ENCODE measurements around the gene MRPL33.
"Not testable (repeated sequence)": the region's sequence is repeated elsewhere in the genome, so short reads cannot be mapped to it uniquely, and the experiment has no call there.

MRPL33 gene

GRCh38 chr2:27742571-27742970, 28.9 kb upstream of the MRPL33 start:
- Histone ChIP-seq H3K79me1 (replicated peaks; ENCODE audit: low read length, poor library complexity, severe bottlenecking) (no peaks in the 10 kb centered on the region), H3K18ac (ENCODE audit: low read depth in 1 of 2, low read length in 2 of 2) (no peak overlapping the region), H3K27me3 (ENCODE audit: control insufficient read depth in 1 of 2, insufficient read depth in 1 of 2, low read length in 2 of 2) (no peaks in the 10 kb centered on the region), H3K4me2 (ENCODE audit: low read length, poor library complexity, severe bottlenecking) (no peak overlapping the region), H2AFZ (ENCODE audit: low read depth, low read length) (no peak overlapping the region), H3K23ac (ENCODE audit: low read length in 2 of 2) (no peak overlapping the region), H3K4me3 (ENCODE audit: insufficient read depth in 1 of 2, low read depth in 1 of 2, low read length in 2 of 2) (no peak overlapping the region), H3K9ac (ENCODE audit: low read length) (no peak overlapping the region), H2BK12ac (ENCODE audit: low read length in 2 of 2) (no peak overlapping the region), H3K36me3 (ENCODE audit: control insufficient read depth in 1 of 2, insufficient read depth in 2 of 2, low read depth in 1 of 2, low read length in 2 of 2) (no peaks in the 10 kb centered on the region), H3K27ac (ENCODE audit: low read length, poor library complexity, severe bottlenecking) (no peak overlapping the region), H3K9me3 (ENCODE audit: control insufficient read depth, low read length) (no peaks in the 10 kb centered on the region), H4K8ac (ENCODE audit: low read length) (no peak overlapping the region), H3K4ac (ENCODE audit: low read depth in 1 of 2, low read length in 2 of 2) (no peak overlapping the region), H2BK120ac (ENCODE audit: low read depth, low read length) (no peak overlapping the region), H2BK5ac (ENCODE audit: low read depth, low read length, poor library complexity, severe bottlenecking) (no peak overlapping the region), H2AK5ac (ENCODE audit: low read length, severe bottlenecking) (no peak overlapping the region), H3K14ac (ENCODE audit: low read length in 2 of 2) (no peak overlapping the region), H3K4me1 (ENCODE audit: control insufficient read depth, insufficient read depth, low read depth, low read length) (peaks cover 1% of the 10 kb centered on the region), H2BK15ac (ENCODE audit: low read depth, poor library complexity, severe bottlenecking) (no peak overlapping the region), H4K91ac (ENCODE audit: low read length) (no peak overlapping the region)
- 95% methylated on average over 8 of the region's 9 CpGs for WGBS
- no peak for DNase-seq

- not testable (repeated sequence) for H3K27ac ChIP-seq (ENCODE audit: low read length, poor library complexity, severe bottlenecking); H3K9ac ChIP-seq (ENCODE audit: low read length); H3K14ac ChIP-seq (ENCODE audit: low read length in 2 of 2); H3K4me3 ChIP-seq (ENCODE audit: insufficient read depth in 1 of 2, low read depth in 1 of 2, low read length in 2 of 2); H4K91ac ChIP-seq (ENCODE audit: low read length); H2AFZ ChIP-seq (ENCODE audit: low read depth, low read length); H3K27me3 ChIP-seq (ENCODE audit: control insufficient read depth in 1 of 2, insufficient read depth in 1 of 2, low read length in 2 of 2); H3K4me2 ChIP-seq (ENCODE audit: low read length, poor library complexity, severe bottlenecking); H3K4ac ChIP-seq (ENCODE audit: low read depth in 1 of 2, low read length in 2 of 2); DNase-seq; H2AK5ac ChIP-seq (ENCODE audit: low read length, severe bottlenecking); H2BK12ac ChIP-seq (ENCODE audit: low read length in 2 of 2); H2BK15ac ChIP-seq (ENCODE audit: low read depth, poor library complexity, severe bottlenecking); H4K8ac ChIP-seq (ENCODE audit: low read length); H3K79me1 ChIP-seq (replicated peaks; ENCODE audit: low read length, poor library complexity, severe bottlenecking); H3K18ac ChIP-seq (ENCODE audit: low read depth in 1 of 2, low read length in 2 of 2); H3K36me3 ChIP-seq (ENCODE audit: control insufficient read depth in 1 of 2, insufficient read depth in 2 of 2, low read depth in 1 of 2, low read length in 2 of 2); H3K4me1 ChIP-seq (ENCODE audit: control insufficient read depth, insufficient read depth, low read depth, low read length); H3K23ac ChIP-seq (ENCODE audit: low read length in 2 of 2); H2BK5ac ChIP-seq (ENCODE audit: low read depth, low read length, poor library complexity, severe bottlenecking); H2BK120ac ChIP-seq (ENCODE audit: low read depth, low read length)
- peaks cover 13% of the 10 kb centered on the region for H3K9me3 ChIP-seq (ENCODE audit: control insufficient read depth, low read length)
These were observed 26.0 kb upstream of the MRPL33 start for GRCh38 chr2:27745494-27745893.

- 100% methylated on average over 1 of the region's 2 CpGs for WGBS
- Histone ChIP-seq H3K9me3 (ENCODE audit: control insufficient read depth, low read length) (peaks cover 13% of the 10 kb centered on the region), H3K4me2 (ENCODE audit: low read length, poor library complexity, severe bottlenecking) (no peak overlapping the region), H2BK120ac (ENCODE audit: low read depth, low read length) (no peak overlapping the region), H2AFZ (ENCODE audit: low read depth, low read length) (no peak overlapping the region), H2BK12ac (ENCODE audit: low read length in 2 of 2) (no peak overlapping the region), H3K27ac (ENCODE audit: low read length, poor library complexity, severe bottlenecking) (no peak overlapping the region), H3K27me3 (ENCODE audit: control insufficient read depth in 1 of 2, insufficient read depth in 1 of 2, low read length in 2 of 2) (no peaks in the 10 kb centered on the region), H3K4ac (ENCODE audit: low read depth in 1 of 2, low read length in 2 of 2) (no peak overlapping the region), H3K4me3 (ENCODE audit: insufficient read depth in 1 of 2, low read depth in 1 of 2, low read length in 2 of 2) (no peak overlapping the region), H3K9ac (ENCODE audit: low read length) (no peak overlapping the region), H3K23ac (ENCODE audit: low read length in 2 of 2) (no peak overlapping the region), H2BK15ac (ENCODE audit: low read depth, poor library complexity, severe bottlenecking) (no peak overlapping the region), H4K8ac (ENCODE audit: low read length) (no peak overlapping the region), H3K18ac (ENCODE audit: low read depth in 1 of 2, low read length in 2 of 2) (no peak overlapping the region), H3K79me1 (replicated peaks; ENCODE audit: low read length, poor library complexity, severe bottlenecking) (no peaks in the 10 kb centered on the region), H3K4me1 (ENCODE audit: control insufficient read depth, insufficient read depth, low read depth, low read length) (no peaks in the 10 kb centered on the region), H3K36me3 (ENCODE audit: control insufficient read depth in 1 of 2, insufficient read depth in 2 of 2, low read depth in 1 of 2, low read length in 2 of 2) (no peaks in the 10 kb centered on the region), H4K91ac (ENCODE audit: low read length) (no peak overlapping the region), H2AK5ac (ENCODE audit: low read length, severe bottlenecking) (no peak overlapping the region), H3K14ac (ENCODE audit: low read length in 2 of 2) (no peak overlapping the region), H2BK5ac (ENCODE audit: low read depth, low read length, poor library complexity, severe bottlenecking) (no peak overlapping the region)
- DNase-seq: no peak
These were observed 25.2 kb upstream of the MRPL33 start for GRCh38 chr2:27746325-27746724.

GRCh38 chr2:27747827-27748352, 23.6 kb upstream of the MRPL33 start:
- H3K9ac ChIP-seq (ENCODE audit: low read length): no peak overlapping the region
- H3K4me3 ChIP-seq (ENCODE audit: insufficient read depth in 1 of 2, low read depth in 1 of 2, low read length in 2 of 2): no peak overlapping the region
- no peak overlapping the region for H2BK5ac ChIP-seq (ENCODE audit: low read depth, low read length, poor library complexity, severe bottlenecking)
- H4K8ac ChIP-seq (ENCODE audit: low read length): no peak overlapping the region
- no peak overlapping the region for H3K14ac ChIP-seq (ENCODE audit: low read length in 2 of 2)
- peaks cover 13% of the 10 kb centered on the region for H3K9me3 ChIP-seq (ENCODE audit: control insufficient read depth, low read length)
- WGBS: 94% methylated on average over 4 of the region's 6 CpGs
- no peak overlapping the region for H2BK15ac ChIP-seq (ENCODE audit: low read depth, poor library complexity, severe bottlenecking)
- H2AFZ ChIP-seq (ENCODE audit: low read depth, low read length): peak overlapping the region; percentile 4
- no peaks in the 10 kb centered on the region for H3K79me1 ChIP-seq (replicated peaks; ENCODE audit: low read length, poor library complexity, severe bottlenecking)
- no peak overlapping the region for H3K23ac ChIP-seq (ENCODE audit: low read length in 2 of 2)
- no peak overlapping the region for H3K4me2 ChIP-seq (ENCODE audit: low read length, poor library complexity, severe bottlenecking)
- peaks cover 2% of the 10 kb centered on the region for H3K4me1 ChIP-seq (ENCODE audit: control insufficient read depth, insufficient read depth, low read depth, low read length)
- no peak overlapping the region for H2BK12ac ChIP-seq (ENCODE audit: low read length in 2 of 2)
- no peaks in the 10 kb centered on the region for H3K36me3 ChIP-seq (ENCODE audit: control insufficient read depth in 1 of 2, insufficient read depth in 2 of 2, low read depth in 1 of 2, low read length in 2 of 2)
- H2AK5ac ChIP-seq (ENCODE audit: low read length, severe bottlenecking): no peak overlapping the region
- H3K18ac ChIP-seq (ENCODE audit: low read depth in 1 of 2, low read length in 2 of 2): no peak overlapping the region
- no peak overlapping the region for H4K91ac ChIP-seq (ENCODE audit: low read length)
- no peak overlapping the region for H3K27ac ChIP-seq (ENCODE audit: low read length, poor library complexity, severe bottlenecking)
- no peak overlapping the region for H2BK120ac ChIP-seq (ENCODE audit: low read depth, low read length)
- no peak for DNase-seq
- no peaks in the 10 kb centered on the region for H3K27me3 ChIP-seq (ENCODE audit: control insufficient read depth in 1 of 2, insufficient read depth in 1 of 2, low read length in 2 of 2)
- H3K4ac ChIP-seq (ENCODE audit: low read depth in 1 of 2, low read length in 2 of 2): no peak overlapping the region
